Measurements from ENCODE around the gene SKIC2.

GRCh38 chr6:31966997-31967925, 8.3 kb downstream of the SKIC2 start:
- no peak for TF ChIP-seq CTCF (IDR thresholded peaks at IDR 0.05 in 2 of 3, conservative IDR thresholded peaks at IDR 0.05 in 1 of 3; ENCODE audit: control insufficient read depth in 2 of 3, extremely low read depth in 1 of 3, insufficient read depth in 1 of 3, low read depth in 3 of 3, low read length in 3 of 3)
- no peak for TF ChIP-seq JUND (IDR thresholded peaks at IDR 0.05; ENCODE audit: low read depth, low read length)
- no peak for TF ChIP-seq TCF12 (IDR thresholded peaks at IDR 0.05; ENCODE audit: low read depth, low read length)
- TF ChIP-seq POLR2AphosphoS5 (IDR thresholded peaks at IDR 0.05; ENCODE audit: low read length), result no peak
- TF ChIP-seq RAD21 (IDR thresholded peaks at IDR 0.05; ENCODE audit: insufficient read depth, low read depth, low read length), result no peak
- TF ChIP-seq EZH2 (IDR thresholded peaks at IDR 0.05; ENCODE audit: borderline replicate concordance, control insufficient read depth, low read depth, low read length), result no peak
- TF ChIP-seq RFX5 (IDR thresholded peaks at IDR 0.05; ENCODE audit: low read depth, low read length), result no peak
- TF ChIP-seq ZNF274 (IDR thresholded peaks at IDR 0.05; ENCODE audit: insufficient read depth, insufficient read length), result no peak
- TF ChIP-seq EED (IDR thresholded peaks at IDR 0.05; ENCODE audit: low read depth), result no peak
- no peak for TF ChIP-seq KDM1A (IDR thresholded peaks at IDR 0.05; ENCODE audit: borderline replicate concordance)

Measured in GM12878 (cell line).